Hematopoietic multipotent progenitor cell (in vitro differentiated cells): ENCODE measurements around the gene NOP53. TPM values are rescaled to one million over a fixed set of nuclear protein-coding genes. Genes with fewer than 3 reads are reported as not detected.
"Not testable (repeated sequence)": the region's sequence is repeated elsewhere in the genome, so short reads cannot be mapped to it uniquely, and the experiment has no call there.

Source experiments
- DNase-seq, 3 donors: peaks; one replicate each; pipeline ENCODE4 v3.0.0-alpha.2; 2011 to 2015; ENCODE audit warnings: low read depth in 2 of 3, low spot score in 2 of 3
- total RNA-seq: library from RNA; depleted of rRNA; stranded (reverse); fragments of >200 nt; gene quantifications from one replicate; pipeline ENCODE4 v1.2.3, GENCODE V29; 2012

Gene NOP53
- 308 TPM for total RNA-seq

DNA sequence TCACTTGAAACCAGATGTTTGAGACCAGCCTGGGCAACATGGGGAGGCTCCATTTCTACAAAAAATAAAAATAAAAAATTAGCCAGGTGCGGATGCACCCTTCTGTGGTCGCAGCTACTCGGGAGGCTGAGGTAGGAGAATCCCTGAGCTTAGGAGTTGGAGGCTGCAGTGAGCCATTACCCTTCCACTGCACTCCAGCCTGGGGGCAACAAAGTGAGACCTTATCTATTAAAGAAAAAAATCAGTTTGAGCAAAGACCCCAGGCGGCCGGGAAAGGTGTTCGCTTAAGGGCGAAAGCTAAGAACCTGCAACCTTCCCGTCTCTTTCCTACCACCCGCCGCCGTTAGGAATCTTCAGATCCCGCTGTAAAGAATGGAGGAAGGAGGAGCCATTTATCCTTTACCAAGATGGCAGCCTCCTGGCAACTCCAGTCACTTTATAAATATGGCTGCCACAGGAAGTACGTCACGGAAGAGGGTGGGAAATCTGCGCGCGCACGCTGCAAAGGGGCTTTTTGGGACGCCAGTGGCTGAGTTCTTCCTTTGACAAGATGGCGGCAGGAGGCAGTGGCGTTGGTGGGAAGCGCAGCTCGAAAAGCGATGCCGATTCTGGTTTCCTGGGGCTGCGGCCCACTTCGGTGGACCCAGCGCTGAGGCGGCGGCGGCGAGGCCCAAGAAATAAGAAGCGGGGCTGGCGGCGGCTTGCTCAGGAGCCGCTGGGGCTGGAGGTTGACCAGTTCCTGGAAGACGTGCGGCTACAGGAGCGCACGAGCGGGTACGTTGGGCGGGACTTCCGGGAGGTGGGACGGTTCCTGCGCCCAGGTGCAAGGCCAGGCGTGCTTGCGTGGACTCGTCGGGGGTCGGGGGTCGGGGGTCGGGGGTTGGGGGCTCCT, at the start of gene NOP53:
TSS of gene NOP53 (plus strand) at position 537 of the 892 bp plus-strand sequence. CDS start at position 551, 14 bp downstream.
- peak; percentile 93 to 97 (median 94) for DNase-seq

DNA sequence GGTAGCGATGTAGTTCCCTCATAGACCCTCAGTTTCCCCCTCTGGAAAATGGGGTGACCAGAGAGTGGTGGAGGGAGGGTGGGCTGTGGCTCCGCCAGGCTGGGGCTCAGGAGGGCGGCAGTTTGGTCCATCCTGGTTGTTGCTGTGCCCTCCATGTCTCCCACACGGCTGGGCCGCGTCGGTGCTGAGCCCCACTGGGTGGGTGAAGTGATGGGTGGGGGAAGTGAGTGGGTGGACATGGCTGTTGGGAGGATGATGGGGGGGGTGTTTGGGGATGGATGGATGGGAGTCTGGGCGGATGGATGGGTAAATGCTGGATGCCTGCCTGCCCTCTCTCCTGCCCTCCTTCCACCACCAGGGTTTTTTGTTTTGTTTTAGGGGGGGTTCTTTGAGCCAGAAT, 48.7 kb upstream of the NOP53 start:
- DNase-seq, result no peak

DNA sequence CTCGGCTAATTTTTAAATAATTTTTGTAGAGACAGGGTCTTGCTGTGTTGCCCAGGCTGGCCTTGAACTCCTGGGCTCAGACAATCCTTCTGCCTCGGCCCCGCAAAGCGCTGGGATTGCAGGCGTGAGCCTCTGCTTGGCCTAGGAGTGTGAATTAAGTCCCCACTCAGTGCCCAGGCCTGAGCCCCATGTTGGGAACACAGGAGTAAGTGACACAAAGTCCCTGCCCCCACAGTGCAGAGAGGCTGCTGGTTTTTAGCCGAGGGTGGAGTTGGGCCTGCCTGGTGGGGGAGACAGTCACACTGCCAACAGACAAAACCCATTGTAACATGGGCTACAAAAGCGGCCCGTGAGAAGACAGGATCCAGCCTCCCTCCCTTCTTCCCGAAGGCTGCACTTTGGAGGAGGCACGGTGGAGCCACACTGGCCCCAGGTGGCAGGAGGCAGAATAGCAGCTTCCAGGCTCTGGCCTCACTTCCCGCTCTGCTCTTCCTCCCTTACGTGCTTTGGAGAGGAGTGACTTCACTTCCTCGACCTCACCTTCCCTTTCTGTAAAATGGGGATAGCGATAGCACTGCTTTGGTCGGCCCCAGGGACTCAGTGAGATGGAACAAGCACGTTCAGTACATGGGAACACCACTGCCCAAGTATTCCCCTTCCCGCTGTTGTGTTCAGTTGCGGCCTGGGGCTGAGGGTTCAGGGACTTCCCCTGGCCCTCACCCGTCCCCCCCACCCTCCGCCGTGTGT, 47.3 kb upstream of the NOP53 start:
- peak; percentile 37 to 73 (median 63) for DNase-seq

- DNase-seq, result no peak
These were observed 46.6 kb upstream of the NOP53 start for GRCh38 chr19:47698631-47699359.

- DNase-seq, result peak; percentile 17 to 50 (median 48)
These were observed 45.9 kb upstream of the NOP53 start for GRCh38 chr19:47699360-47699917.

GRCh38 chr19:47700934-47701716, 44.2 kb upstream of the NOP53 start:
- DNase-seq, result no peak

DNA sequence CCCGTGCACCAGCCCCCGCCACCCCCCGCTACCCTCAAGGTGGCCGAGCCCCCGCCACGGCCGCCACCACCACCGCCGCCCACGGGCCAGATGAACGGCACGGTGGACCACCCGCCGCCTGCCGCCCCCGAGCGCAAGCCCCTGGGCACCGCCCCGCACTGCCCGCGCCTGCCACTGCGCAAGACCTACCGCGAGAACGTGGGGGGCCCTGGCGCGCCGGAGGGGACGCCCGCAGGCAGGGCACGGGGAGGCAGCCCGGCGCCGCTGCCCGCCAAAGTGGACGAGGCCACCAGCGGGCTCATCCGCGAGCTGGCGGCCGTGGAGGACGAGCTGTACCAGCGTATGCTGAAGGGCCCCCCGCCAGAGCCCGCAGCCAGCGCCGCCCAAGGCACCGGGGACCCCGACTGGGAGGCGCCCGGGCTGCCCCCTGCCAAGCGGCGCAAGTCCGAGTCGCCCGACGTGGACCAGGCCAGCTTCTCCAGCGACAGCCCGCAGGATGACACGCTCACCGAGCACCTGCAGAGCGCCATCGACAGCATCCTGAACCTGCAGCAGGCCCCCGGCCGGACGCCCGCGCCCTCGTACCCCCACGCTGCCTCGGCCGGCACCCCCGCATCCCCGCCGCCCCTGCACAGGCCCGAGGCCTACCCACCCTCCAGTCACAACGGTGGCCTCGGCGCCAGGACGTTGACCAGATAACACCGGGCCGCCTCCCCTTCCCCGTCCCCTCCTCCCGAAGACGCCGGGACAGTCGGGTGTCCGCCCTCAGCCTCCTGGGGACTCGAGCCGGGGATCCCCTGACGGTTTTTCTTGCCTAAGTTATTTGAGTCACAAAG, 43.4 kb upstream of the NOP53 start:
- no peak for DNase-seq

GRCh38 chr19:47702671-47703070, 42.7 kb upstream of the NOP53 start:
- no peak for DNase-seq

DNA sequence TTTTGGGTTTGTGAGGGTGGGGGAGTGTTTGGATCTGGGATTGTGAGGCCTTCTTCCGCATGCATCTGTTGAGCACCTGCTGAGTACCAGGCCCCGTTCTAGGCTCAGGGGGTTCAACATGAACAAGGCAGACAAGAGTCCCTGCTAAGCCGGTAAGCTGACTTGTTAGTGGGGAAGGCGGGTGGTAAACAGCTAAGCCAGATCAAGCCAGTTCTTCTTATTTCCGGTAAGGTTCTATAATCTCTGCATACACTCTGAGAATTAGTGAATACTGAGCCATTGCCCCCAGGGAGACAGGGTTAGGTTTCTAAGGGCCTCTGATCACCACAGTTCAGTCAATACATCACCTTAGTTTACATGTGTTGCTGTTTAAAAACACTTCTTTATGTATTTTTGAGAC, 42.0 kb upstream of the NOP53 start:
- no peak for DNase-seq

- DNase-seq, result no peak
These were observed 41.3 kb upstream of the NOP53 start for GRCh38 chr19:47704024-47704423.

GRCh38 chr19:47704656-47705055, 40.7 kb upstream of the NOP53 start:
- DNase-seq, result no peak

DNA sequence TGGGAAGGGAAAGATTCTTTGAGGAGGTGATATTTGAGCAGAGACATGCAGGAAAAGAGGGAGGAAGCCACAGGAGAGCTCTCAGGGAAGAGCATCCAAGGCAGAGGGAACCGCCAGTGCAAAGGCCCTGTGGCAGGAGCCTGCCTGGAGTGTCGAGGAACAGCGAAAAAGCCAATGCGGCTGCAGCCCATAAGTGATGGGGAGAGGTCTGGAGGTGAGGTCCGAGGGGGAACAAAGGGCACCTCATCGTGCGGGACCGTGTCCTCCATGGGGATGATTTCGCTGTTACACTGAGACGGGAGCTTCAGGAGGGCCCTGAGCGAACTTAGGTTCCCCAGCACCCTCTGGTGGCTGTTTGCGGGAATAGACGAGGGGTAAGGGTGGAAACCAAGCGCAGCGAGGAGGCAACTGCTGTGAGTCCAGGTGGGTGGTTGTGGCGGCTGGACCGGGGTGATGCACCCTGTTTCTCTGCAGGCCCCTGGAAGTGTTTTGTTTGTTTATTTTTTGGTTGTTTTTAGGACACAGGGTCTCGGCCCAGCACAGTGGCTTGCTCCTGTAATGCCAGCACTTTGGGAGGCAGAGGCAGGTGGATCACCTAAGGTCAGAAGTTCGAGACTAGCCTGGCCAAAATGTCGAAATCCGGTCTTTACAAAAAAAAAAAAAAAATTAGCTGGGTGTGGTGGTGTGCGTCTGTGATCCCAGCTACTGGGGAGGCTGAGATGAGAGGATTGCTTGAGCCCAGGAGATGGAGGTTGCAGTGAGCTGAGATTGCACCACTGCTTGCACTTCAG, 38.0 kb upstream of the NOP53 start:
- DNase-seq, result peak; percentile 41 to 88 (median 76)

GRCh38 chr19:47711652-47712242, 33.6 kb upstream of the NOP53 start:
- DNase-seq, result no peak

GRCh38 chr19:47713046-47714021, 32.0 kb upstream of the NOP53 start, which contains the start of gene EHD2:
TSS of gene EHD2 (plus strand) at chr19:47713422. CDS start at chr19:47716613, 3,191 bp downstream.
- DNase-seq, result peak in 2 of 3 donors; percentile 70 to 77

GRCh38 chr19:47714339-47714738, 31.0 kb upstream of the NOP53 start:
- peak in 1 of 3 donors; percentile 30 for DNase-seq

DNA sequence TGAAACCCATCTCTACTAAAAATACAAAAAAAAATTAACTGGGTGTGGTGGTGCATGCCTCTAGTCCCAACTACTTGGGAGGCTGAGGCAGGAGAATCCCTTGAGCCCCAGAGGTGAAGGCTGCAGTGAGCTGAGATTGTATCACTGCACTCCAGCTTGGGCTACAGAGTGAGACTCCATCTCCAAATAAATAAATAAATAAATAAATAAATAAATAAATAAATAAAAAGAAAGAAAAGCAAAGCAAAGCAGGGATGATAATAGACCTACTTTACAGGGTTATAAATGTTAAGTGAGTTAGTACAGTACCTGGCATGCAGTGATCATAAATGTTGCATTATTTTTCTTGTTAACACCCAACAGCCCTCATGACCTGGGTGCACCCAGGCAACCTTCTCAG, 30.5 kb upstream of the NOP53 start:
- not testable (repeated sequence) for DNase-seq
